NK-92 (cell line): ENCODE data around the gene PRKAG2.
"Not testable (repeated sequence)": the region's sequence is repeated elsewhere in the genome, so short reads cannot be mapped to it uniquely, and the experiment has no call there.

Experiments
- DNase-seq: peaks from one replicate; lab custom pipeline; 2025; ENCODE audit not compliant: unreplicated experiment; lab: John Stamatoyannopoulos, UW

Gene PRKAG2

DNA sequence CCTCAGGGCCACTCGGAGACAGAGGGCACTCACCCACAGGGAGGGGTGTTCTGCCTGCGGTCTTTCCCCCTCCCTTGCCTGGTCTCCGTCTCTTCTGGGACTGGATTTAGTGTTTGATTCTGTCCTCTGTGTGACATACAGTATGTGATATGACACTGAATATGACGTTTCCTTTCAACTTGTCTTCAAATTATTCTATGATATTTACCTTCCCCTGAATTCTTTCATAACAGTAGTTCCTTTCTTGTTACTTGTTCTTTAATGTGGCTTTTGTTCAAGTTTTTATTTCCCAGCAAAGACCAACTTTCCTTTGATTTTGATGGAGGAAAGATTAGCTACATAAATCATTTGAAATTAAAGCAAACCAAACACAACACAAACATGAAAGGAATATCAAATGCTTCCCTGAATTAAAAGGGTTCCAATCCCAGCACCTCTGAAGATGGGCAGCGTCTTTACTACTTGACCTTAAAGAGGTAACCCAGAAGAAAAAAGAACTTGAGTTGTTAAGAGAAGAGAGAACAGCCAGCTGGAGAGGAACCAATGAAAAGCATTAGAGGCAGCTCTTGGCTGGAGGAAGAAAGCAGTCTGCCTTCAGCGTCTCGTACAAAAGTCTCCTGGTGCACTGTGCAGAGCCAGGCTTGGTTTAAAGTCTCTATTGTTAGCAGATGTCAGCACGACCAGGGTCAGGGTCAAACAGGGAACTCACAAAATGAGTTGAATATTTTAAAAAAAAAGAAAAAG is 338.9 kb downstream of the PRKAG2 start:
- DNase-seq: no peak

- DNase-seq: not testable (repeated sequence)
These were observed 340.7 kb downstream of the PRKAG2 start for GRCh38 chr7:151536178-151536577.

- no peak for DNase-seq
These were observed 347.1 kb downstream of the PRKAG2 start for GRCh38 chr7:151529842-151530241.

DNA sequence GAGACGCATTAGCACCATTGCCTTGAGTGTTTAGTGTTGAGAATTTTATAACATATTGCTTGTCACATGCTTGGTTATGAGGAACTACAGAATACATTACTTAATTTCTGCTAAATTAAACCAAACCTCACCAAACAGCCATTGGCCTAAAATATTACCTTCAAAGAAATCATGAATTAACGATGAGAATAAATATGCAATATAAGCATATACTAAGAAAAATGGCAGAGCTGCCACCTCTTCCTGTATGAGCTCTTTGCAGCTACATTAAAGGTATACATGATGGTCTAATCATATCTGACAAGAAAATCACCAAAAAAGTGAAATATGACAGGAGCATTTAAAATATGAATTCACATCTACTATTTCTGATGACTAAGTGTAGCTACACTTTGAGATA is 352.1 kb downstream of the PRKAG2 start:
- DNase-seq: no peak

- no peak for DNase-seq
These were observed 352.6 kb downstream of the PRKAG2 start for GRCh38 chr7:151524331-151524730.

GRCh38 chr7:151520419-151521261 is 356.3 kb downstream of the PRKAG2 start:
- no peak for DNase-seq

DNA sequence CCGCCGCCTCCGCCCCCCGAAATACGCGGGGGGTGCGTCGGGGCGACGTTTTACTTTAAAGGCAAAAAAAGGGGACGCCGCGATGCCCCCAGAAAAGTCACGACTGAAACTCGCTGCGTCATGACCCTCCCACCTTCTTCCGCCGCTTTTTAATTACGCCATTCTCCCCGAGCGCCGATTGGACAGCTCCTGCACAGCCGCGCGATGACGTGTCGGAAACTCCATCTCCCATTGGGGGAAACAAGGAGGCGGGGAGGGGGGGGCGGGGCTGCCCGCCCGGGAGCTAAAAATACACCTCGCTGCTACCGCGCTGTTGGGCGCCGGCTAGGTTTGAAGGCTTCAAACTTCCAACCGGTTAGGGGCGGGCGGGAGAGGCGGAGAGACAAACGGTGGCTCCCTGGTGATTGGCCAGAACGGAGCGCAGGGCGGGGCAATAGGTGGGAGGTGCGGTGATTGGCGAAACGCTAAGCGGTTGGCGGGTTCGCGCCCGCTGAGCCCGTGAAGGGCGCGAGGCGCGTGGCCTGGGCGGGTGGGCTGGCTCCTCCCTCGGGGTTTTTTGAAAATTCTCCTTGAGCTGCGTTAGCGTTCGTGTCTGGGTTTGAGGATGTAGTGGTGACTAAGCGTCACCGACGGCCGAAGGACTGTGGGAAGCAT is 357.0 kb downstream of the PRKAG2 start, which contains the start of gene RHEB:
TSS of gene RHEB (minus strand) at position 131 of the 654 bp plus-strand sequence. CDS start 384 bp downstream, outside the sequence.
- DNase-seq: peak; percentile 97

DNA sequence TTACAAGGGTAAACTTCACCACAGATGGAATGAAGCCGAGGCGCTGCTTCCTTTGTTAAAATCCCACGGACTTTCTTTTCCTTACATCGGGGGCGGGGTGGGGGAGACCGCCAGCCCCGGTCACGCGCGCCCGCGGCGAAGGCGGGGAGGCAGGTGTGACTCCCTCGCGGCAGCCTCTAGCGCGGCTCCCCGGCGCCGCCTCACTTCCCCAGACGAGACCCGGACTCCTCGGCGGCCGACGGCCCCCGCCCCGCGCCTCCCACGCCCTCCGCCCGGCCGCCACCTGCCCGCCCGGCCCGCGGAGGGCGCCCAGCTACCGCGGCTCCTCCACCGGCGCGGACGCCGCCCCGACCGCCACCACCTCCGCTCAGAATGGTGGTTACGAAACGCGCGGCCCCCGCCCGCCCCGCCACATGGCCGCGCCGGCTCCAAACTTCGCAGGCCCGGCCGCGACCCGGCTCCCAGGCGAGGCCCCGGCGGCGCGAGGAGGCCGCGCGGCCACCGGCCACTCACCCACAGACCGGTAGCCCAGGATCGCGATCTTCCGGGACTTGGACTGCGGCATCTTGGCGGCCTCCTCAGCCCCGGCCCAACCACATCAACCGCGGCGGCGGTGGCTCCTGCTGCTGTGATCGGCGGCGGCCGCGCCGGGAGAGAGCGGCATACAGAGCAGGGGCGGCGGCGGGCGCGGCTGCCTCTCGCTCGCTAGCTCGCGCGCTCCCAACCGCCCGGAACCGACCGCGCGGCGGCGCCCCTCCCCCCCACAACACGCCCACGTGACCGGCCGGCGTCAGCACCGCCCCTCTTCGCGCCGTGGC is 357.8 kb downstream of the PRKAG2 start:
- DNase-seq: not testable (repeated sequence)

GRCh38 chr7:151518105-151518946 is 358.6 kb downstream of the PRKAG2 start:
- DNase-seq: no peak

DNA sequence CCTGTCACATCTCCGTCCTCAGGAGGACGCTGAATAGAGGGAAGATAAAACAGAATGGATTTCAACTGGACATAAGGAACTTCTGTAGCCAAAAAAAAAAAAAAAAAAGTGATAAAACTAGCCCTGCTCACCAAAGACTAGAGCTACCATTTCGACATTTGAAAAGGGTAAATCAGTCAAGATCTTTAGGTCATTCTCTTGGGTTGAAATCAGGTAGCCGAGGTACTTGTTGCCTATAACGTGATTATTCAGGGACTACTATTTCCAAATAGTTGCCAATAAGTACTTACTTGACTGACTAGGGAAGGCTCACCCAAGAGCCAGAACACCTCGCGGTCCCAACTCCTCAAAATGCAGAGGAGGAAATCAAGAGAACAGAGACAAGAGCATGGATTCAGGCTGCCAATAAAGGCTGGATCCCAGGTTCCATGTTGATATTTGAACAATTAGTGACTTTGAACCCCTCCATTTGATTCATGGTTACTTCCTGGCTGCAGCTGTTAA is 359.3 kb downstream of the PRKAG2 start:
- DNase-seq: no peak

DNA sequence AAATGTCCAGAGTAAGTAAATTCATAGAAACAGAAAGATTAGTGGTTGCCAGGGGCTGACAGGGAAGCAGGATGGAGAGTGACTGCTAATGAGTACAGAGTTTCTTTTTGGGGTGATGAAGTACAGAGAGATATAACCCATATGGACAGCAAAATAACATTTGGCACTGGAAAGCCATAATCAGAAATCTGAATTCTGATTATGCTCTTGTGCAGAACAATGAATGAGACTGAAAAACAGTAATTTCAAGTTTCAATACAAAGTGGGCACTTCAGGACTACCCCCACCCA is 361.7 kb downstream of the PRKAG2 start:
- DNase-seq: no peak

DNA sequence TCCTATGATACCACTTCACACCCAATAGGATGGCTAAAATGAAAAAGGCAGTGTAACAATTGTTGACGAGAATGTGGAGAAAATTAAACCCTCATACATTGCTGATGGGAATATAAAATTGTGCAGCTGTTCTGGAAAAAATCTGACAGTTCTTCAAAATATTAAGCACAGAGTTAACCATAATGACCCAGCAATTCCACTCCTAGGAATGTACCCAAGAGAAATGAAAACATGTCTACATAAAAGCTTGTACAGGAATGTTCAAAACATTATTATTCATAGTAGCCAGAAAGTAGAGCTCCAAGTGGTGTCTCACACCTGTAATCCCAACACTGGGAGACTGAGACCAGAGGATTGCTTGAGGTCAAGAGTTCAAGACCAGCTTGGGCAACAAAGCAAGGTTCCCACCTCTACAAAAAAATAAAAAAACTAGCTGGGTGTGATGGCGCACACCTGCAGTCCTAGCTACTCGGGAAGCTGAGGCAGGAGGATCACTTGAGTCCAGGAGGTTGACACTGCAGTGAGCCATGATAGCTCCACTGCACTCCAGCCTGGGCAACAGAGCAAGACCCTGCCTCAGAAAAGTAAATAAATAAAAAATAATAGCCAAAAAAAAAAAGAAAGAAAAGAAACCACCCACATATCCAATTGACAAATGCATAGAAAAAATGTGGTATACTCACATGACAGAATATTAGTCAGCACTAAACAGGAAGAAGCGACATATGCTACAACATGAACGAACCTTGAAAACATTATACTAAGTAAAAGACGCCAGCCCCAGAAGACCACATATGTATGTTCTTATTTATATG is 362.2 kb downstream of the PRKAG2 start:
- no peak for DNase-seq

DNA sequence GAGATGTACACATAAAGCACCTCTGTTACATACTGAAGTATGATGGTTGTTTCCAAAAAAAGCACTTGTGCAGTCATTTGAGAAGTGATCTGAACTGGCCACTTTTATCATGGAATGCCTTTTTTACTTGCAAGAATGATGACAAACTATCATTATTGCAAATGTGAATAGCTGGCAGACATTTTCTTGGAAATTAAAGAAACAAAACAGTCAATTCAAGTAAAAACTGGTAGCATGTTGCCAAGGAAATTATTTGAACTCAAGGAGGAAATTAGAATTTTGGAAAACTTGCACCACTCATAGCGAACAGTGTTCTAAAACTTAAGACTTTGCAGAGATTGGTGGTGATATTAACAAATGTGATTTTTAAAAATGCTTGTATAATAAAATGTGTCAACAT is 363.8 kb downstream of the PRKAG2 start:
- DNase-seq: no peak

GRCh38 chr7:151512353-151512752 is 364.6 kb downstream of the PRKAG2 start:
- no peak for DNase-seq

DNA sequence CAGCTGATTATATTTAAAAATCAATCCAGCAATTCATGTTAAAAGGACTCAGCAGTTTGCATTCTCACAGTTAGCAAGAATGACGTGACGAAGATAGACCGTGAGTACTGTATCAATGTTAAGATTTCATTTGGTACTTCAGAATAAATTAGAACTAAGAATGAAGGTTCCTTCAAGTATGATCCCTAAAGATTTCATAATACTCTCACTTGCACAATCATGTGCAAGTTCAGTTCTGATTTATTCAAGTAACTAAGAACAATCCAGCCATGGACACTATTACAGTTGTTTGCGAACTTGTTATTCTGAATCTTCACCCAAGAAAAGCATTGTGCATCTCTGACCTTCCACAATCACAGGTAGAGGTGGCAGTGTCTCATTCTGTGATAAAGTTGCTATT is 365.0 kb downstream of the PRKAG2 start:
- DNase-seq: no peak

GRCh38 chr7:151511270-151511669 is 365.6 kb downstream of the PRKAG2 start:
- DNase-seq: no peak

- no peak for DNase-seq
These were observed 367.1 kb downstream of the PRKAG2 start for GRCh38 chr7:151509670-151510333.

- no peak for DNase-seq
These were observed 367.9 kb downstream of the PRKAG2 start for GRCh38 chr7:151508991-151509390.

- DNase-seq: no peak
These were observed 369.1 kb downstream of the PRKAG2 start for GRCh38 chr7:151507806-151508205.
